AG04450 (cell line): ENCODE measurements around the gene LY6G6C. TPM values are rescaled to one million over a fixed set of nuclear protein-coding genes. Genes with fewer than 3 reads are reported as not detected.

Experiments used
- CTCF ChIA-PET: fragments of 300-600, 350-600 bp; formaldehyde crosslinking; extraction: SDS; loops from one replicate; lab custom pipeline; 2022; ENCODE audit warnings: antibody characterized with exemption, inconsistent platforms; lab: Charles Lee
- POLR2A ChIA-PET: fragments of 350-600 bp; formaldehyde crosslinking; extraction: SDS; loops from one replicate; lab custom pipeline; 2021; ENCODE audit warnings: antibody characterized with exemption, inconsistent platforms; lab: Yijun Ruan, JAX
- DNase-seq: peaks from one replicate; pipeline ENCODE4 v3.0.0-alpha.2; 2011; ENCODE audit warnings: low read depth, low spot score
- H3K27ac ChIP-seq: one replicate; pipeline ENCODE4 v1.5.1; 2012; ENCODE audit warnings: low read depth, low read length, control low read depth
- H3K27me3 ChIP-seq: one replicate; pipeline ENCODE4 v1.6.0; 2012; ENCODE audit warnings: low read length; ENCODE audit not compliant: control insufficient read depth, insufficient read depth
- H3K4me3 ChIP-seq: 2 replicates; pipeline ENCODE4 v1.5.1; 2011; ENCODE audit warnings: mild to moderate bottlenecking, low read depth, low read length, control low read depth
- H3K9me3 ChIP-seq: 2 replicates; pipeline ENCODE4 v1.5.1; 2012; ENCODE audit warnings: low read length; ENCODE audit not compliant: control insufficient read depth, insufficient read depth
- CTCF ChIP-seq: IDR thresholded peaks from 2 replicates; pipeline ENCODE4 v1.5.1; 2011; ENCODE audit warnings: low read depth, low read length, control low read depth, inconsistent platforms
- polyA plus RNA-seq: library from polyadenylated mRNA; depleted of rRNA; stranded (reverse); fragments of >200 nt; gene quantifications from 2 replicates; pipeline ENCODE4 v1.2.3, GENCODE V29; 2011

Gene LY6G6C
- polyA plus RNA-seq, 1 experiment, result not detected

GRCh38 chr6:31689249-31690110 is 32.1 kb downstream of the LY6G6C start:
- no peak overlapping the region for H3K27ac ChIP-seq
- H3K9me3 ChIP-seq, result no peaks in the 10 kb centered on the region
- TF ChIP-seq CTCF, result peak; percentile 46
- ChIA-PET CTCF (interaction anchor here (1.1 to 2.4 kb wide), 2 partner anchors 8 to 141 kb away, joined by 6 to 7 read pairs; partner anchors contain the start of gene LY6G5C), POLR2A (interaction anchor here (1.2 kb wide), 1 partner anchor 138 kb away, joined by 3 read pairs; the partner anchor contains the start of gene HSPA1B)
- H3K27me3 ChIP-seq, result no peaks in the 10 kb centered on the region
- H3K4me3 ChIP-seq, result no peak overlapping the region
- no peak for DNase-seq

- POLR2A ChIA-PET, result no interaction called here
- H3K27ac ChIP-seq, result no peak overlapping the region
- DNase-seq, result no peak
- CTCF ChIA-PET, result no interaction called here
- no peak for TF ChIP-seq CTCF
- no peak overlapping the region for H3K4me3 ChIP-seq
- H3K9me3 ChIP-seq, result no peaks in the 10 kb centered on the region
- no peaks in the 10 kb centered on the region for H3K27me3 ChIP-seq
Measured at GRCh38 chr6:31687860-31688693, 33.5 kb downstream of the LY6G6C start.

- DNase-seq, result no peak
- no peak for TF ChIP-seq CTCF
- ChIA-PET POLR2A (no interaction called here), CTCF (no interaction called here)
- no peak overlapping the region for H3K4me3 ChIP-seq
- no peak overlapping the region for H3K27ac ChIP-seq
- no peaks in the 10 kb centered on the region for H3K9me3 ChIP-seq
- no peaks in the 10 kb centered on the region for H3K27me3 ChIP-seq
Measured at GRCh38 chr6:31687321-31687720, 34.2 kb downstream of the LY6G6C start.

- Histone ChIP-seq H3K9me3 (no peaks in the 10 kb centered on the region), H3K27me3 (no peaks in the 10 kb centered on the region), H3K27ac (no peak overlapping the region), H3K4me3 (no peak overlapping the region)
- POLR2A ChIA-PET, result no interaction called here
- CTCF ChIA-PET, result no interaction called here
- DNase-seq, result no peak
- TF ChIP-seq CTCF, result no peak
Measured at GRCh38 chr6:31686483-31686882, 35.1 kb downstream of the LY6G6C start.
